ENCODE results near the gene NEK10. TPM values are rescaled to one million over a fixed set of nuclear protein-coding genes. Genes with fewer than 3 reads are reported as not detected.

NEK10 gene
- total RNA-seq, 1 experiment from 2014 or later = 0.66 TPM

- Histone ChIP-seq H3K4me2 (ENCODE audit: insufficient read depth, insufficient read length, low read length) (no peak overlapping the region), H3K23me2 (ENCODE audit: insufficient read length, low read depth, low read length, poor library complexity, severe bottlenecking) (peaks cover 2% of the 10 kb centered on the region), H3K18ac (ENCODE audit: insufficient read length, low read depth, low read length) (no peak overlapping the region), H4K5ac (ENCODE audit: insufficient read length, low read depth, low read length) (no peak overlapping the region), H2BK5ac (ENCODE audit: insufficient read length, low read length) (no peak overlapping the region), H4K91ac (ENCODE audit: insufficient read length, low read depth, low read length) (no peak overlapping the region), H3K9ac (ENCODE audit: extremely low read depth, insufficient read length, low read length) (no peak overlapping the region), H4K20me1 (ENCODE audit: control insufficient read depth, insufficient read depth, insufficient read length) (no peaks in the 10 kb centered on the region), H3K14ac (ENCODE audit: insufficient read depth, low read length) (no peak overlapping the region), H3K27ac (ENCODE audit: insufficient read length, low read depth, low read length) (no peak overlapping the region), H3K4me1 (ENCODE audit: insufficient read depth, low read length) (peaks cover 17% of the 10 kb centered on the region; the same call in 1 of the 2 replicates), H2BK15ac (ENCODE audit: low read depth, low read length) (no peak overlapping the region), H4K8ac (replicated peaks; ENCODE audit: insufficient read length, low read depth, low read length) (no peak overlapping the region), H3K79me1 (ENCODE audit: insufficient read depth, low read depth, low read length, poor library complexity, severe bottlenecking) (no peaks in the 10 kb centered on the region), H2AFZ (ENCODE audit: low read length) (no peak overlapping the region), H2BK120ac (ENCODE audit: low read depth, low read length, poor library complexity, severe bottlenecking) (no peak overlapping the region), H2AK5ac (ENCODE audit: insufficient read length, low read length) (no peak overlapping the region), H3K9me3 (ENCODE audit: control insufficient read depth, low read depth, low read length) (no peaks in the 10 kb centered on the region), H3K4ac (ENCODE audit: low read depth, low read length) (no peak overlapping the region), H3K23ac (ENCODE audit: insufficient read length, low read depth, low read length) (no peak overlapping the region), H3K27me3 (ENCODE audit: insufficient read depth, low read length) (no peaks in the 10 kb centered on the region), H2BK12ac (ENCODE audit: insufficient read length, low read depth, low read length) (no peak overlapping the region), H3K79me2 (ENCODE audit: insufficient read depth, low read length) (no peaks in the 10 kb centered on the region), H3K56ac (ENCODE audit: insufficient read length, low read depth, low read length) (no peak overlapping the region), H3T11ph (ENCODE audit: low read length) (no peak overlapping the region), H2BK20ac (ENCODE audit: low read depth, low read length, poor library complexity, severe bottlenecking) (no peak overlapping the region)
- Mint-ChIP-seq H3K9me3 (no peaks in the 10 kb centered on the region), H3K4me1 (peaks cover 40 to 47% of the 10 kb centered on the region in 2 experiments), H3K4me3 (no peak overlapping the region), H3K27me3 (ENCODE audit: low read depth) (no peaks in the 10 kb centered on the region; the same call in 1 of the 2 replicates), H3K36me3 (ENCODE audit: insufficient read depth in 1 of 3, low read depth in 3 of 3) (peaks cover 0 to 3% (median 0%) of the 10 kb centered on the region in 3 experiments; a peak in 2 of 7 replicates), H3K27ac (no peak overlapping the region)
- WGBS (ENCODE audit: extremely low coverage, insufficient read length, low lambda C conversion rate) = no CpG with 5 or more reads among the region's 3 CpGs
- DNase-seq = no peak
- TF ChIP-seq CTCF (conservative IDR thresholded peaks at IDR 0.05) = no peak
Measured at GRCh38 chr3:27073912-27074311, 295.3 kb downstream of the NEK10 start.

All from H9 (cell line).